ENCODE measurements around the gene LPXN. TPM values are rescaled to one million over a fixed set of nuclear protein-coding genes. Genes with fewer than 3 reads are reported as not detected.

LPXN gene
- total RNA-seq, 4 donors from 2014 or later: 1.0 to 2.2 (median 1.9) TPM

- Histone ChIP-seq H3K9me3 (no peaks in the 10 kb centered on the region), H3K4me1 (no peaks in the 10 kb centered on the region), H3K4me3 (no peak overlapping the region), H3K27me3 (no peaks in the 10 kb centered on the region), H3K36me3 (no peaks in the 10 kb centered on the region), H3K27ac (no peak overlapping the region)
- in situ Hi-C loops (cut with MboI; ENCODE audit: low sequenced_read_pairs in 4 of 4) (loop anchor here in 1 of 4 donors (25.0 kb wide), 1 partner anchor 576 kb away; the partner anchor contains the start of gene FAM111A), intact Hi-C loops (cut with DNase I; ENCODE audit: low total_unique reads) (no loop called here)
- TF ChIP-seq CTCF (IDR thresholded peaks at IDR 0.05 in 4 of 5, conservative IDR thresholded peaks at IDR 0.05 in 1 of 5): no peak
- no peak for TF ChIP-seq POLR2A (IDR thresholded peaks at IDR 0.05)
- DNase-seq (no peak), ATAC-seq (no peak)
These were observed 14.8 kb downstream of the LPXN start for GRCh38 chr11:58560842-58561241.

GRCh38 chr11:58549644-58550043, 26.0 kb downstream of the LPXN start:
- no peaks in the 10 kb centered on the region for H3K27me3 ChIP-seq
- in situ Hi-C loops (cut with MboI; ENCODE audit: low sequenced_read_pairs in 4 of 4) (loop anchor here in 1 of 4 donors (25.0 kb wide), 1 partner anchor 588 kb away; the partner anchor contains the start of gene FAM111A), intact Hi-C loops (cut with DNase I; ENCODE audit: low total_unique reads) (no loop called here)
- no peak overlapping the region for H3K27ac ChIP-seq
- H3K36me3 ChIP-seq: peaks cover 6 to 85% of the 10 kb centered on the region in 2 donors
- no peak for DNase-seq
- H3K9me3 ChIP-seq: no peaks in the 10 kb centered on the region
- ATAC-seq: no peak
- TF ChIP-seq POLR2A (IDR thresholded peaks at IDR 0.05) (no peak), CTCF (IDR thresholded peaks at IDR 0.05 in 4 of 5, conservative IDR thresholded peaks at IDR 0.05 in 1 of 5) (no peak)
- H3K4me3 ChIP-seq: no peak overlapping the region
- H3K4me1 ChIP-seq: no peaks in the 10 kb centered on the region

GRCh38 chr11:58546841-58547240, 28.8 kb downstream of the LPXN start:
- in situ Hi-C loops (cut with MboI; ENCODE audit: low sequenced_read_pairs in 4 of 4) (no loop called here), intact Hi-C loops (cut with DNase I; ENCODE audit: low total_unique reads) (no loop called here)
- Histone ChIP-seq H3K27ac (no peak overlapping the region), H3K27me3 (no peaks in the 10 kb centered on the region), H3K4me3 (no peak overlapping the region), H3K9me3 (no peaks in the 10 kb centered on the region), H3K36me3 (peaks cover 6 to 67% of the 10 kb centered on the region in 2 donors), H3K4me1 (no peaks in the 10 kb centered on the region)
- TF ChIP-seq POLR2A (IDR thresholded peaks at IDR 0.05) (no peak), CTCF (IDR thresholded peaks at IDR 0.05 in 4 of 5, conservative IDR thresholded peaks at IDR 0.05 in 1 of 5) (no peak)
- DNase-seq: no peak
- ATAC-seq: no peak

GRCh38 chr11:58531865-58532341, 43.8 kb downstream of the LPXN start:
- no peak for DNase-seq
- no peak for TF ChIP-seq CTCF (IDR thresholded peaks at IDR 0.05 in 4 of 5, conservative IDR thresholded peaks at IDR 0.05 in 1 of 5)
- no peak for TF ChIP-seq POLR2A (IDR thresholded peaks at IDR 0.05)
- Histone ChIP-seq H3K36me3 (peaks cover 0 to 11% of the 10 kb centered on the region in 2 donors), H3K4me1 (no peaks in the 10 kb centered on the region), H3K27ac (no peak overlapping the region), H3K27me3 (no peaks in the 10 kb centered on the region), H3K9me3 (no peaks in the 10 kb centered on the region), H3K4me3 (no peak overlapping the region)
- ATAC-seq: no peak
- in situ Hi-C loops (cut with MboI; ENCODE audit: low sequenced_read_pairs in 4 of 4) (no loop called here), intact Hi-C loops (cut with DNase I; ENCODE audit: low total_unique reads) (no loop called here)

GRCh38 chr11:58530236-58530635, 45.4 kb downstream of the LPXN start:
- no peak overlapping the region for H3K4me3 ChIP-seq
- TF ChIP-seq POLR2A (IDR thresholded peaks at IDR 0.05) (no peak), CTCF (IDR thresholded peaks at IDR 0.05 in 4 of 5, conservative IDR thresholded peaks at IDR 0.05 in 1 of 5) (no peak)
- H3K27me3 ChIP-seq: no peaks in the 10 kb centered on the region
- DNase-seq (no peak), ATAC-seq (no peak)
- H3K36me3 ChIP-seq: peaks cover 0 to 15% of the 10 kb centered on the region in 2 donors
- no peaks in the 10 kb centered on the region for H3K4me1 ChIP-seq
- no peaks in the 10 kb centered on the region for H3K9me3 ChIP-seq
- intact Hi-C loops (cut with DNase I; ENCODE audit: low total_unique reads): no loop called here
- in situ Hi-C loops (cut with MboI; ENCODE audit: low sequenced_read_pairs in 4 of 4): no loop called here
- no peak overlapping the region for H3K27ac ChIP-seq
